Activated CD4-positive, alpha-beta T cell treated with anti-CD3 and anti-CD28 coated beads, Interleukin-2, amount 50 U/mL, for 4 hours (primary cell): ENCODE data around the gene FNDC5.

Experiments used
- DNase-seq, 2 experiments: peaks; one replicate each; pipeline ENCODE4 v3.0.0-alpha.2; 2020

Gene FNDC5

GRCh38 chr1:32897082-32898049, 26.7 kb upstream of the FNDC5 start:
- no peak for DNase-seq

GRCh38 chr1:32896451-32896850, 25.7 kb upstream of the FNDC5 start:
- DNase-seq = no peak

GRCh38 chr1:32895325-32896215, 24.9 kb upstream of the FNDC5 start:
- DNase-seq = no peak

GRCh38 chr1:32894681-32895080, 24.0 kb upstream of the FNDC5 start:
- no peak for DNase-seq

GRCh38 chr1:32894019-32894600, 23.4 kb upstream of the FNDC5 start:
- no peak for DNase-seq

GRCh38 chr1:32893198-32894018, 22.7 kb upstream of the FNDC5 start:
- peak in 1 of 2 experiments; percentile 19 for DNase-seq

GRCh38 chr1:32892368-32893197, 21.9 kb upstream of the FNDC5 start:
- no peak for DNase-seq

GRCh38 chr1:32891630-32892029, 20.9 kb upstream of the FNDC5 start:
- DNase-seq = no peak

- DNase-seq = no peak
Observed at GRCh38 chr1:32891241-32891570, 20.5 kb upstream of the FNDC5 start.

- DNase-seq = no peak
Observed at GRCh38 chr1:32890516-32891240, 20.0 kb upstream of the FNDC5 start.

- no peak for DNase-seq
Observed at GRCh38 chr1:32889731-32890278, 19.1 kb upstream of the FNDC5 start.

- no peak for DNase-seq
Observed at GRCh38 chr1:32888677-32889420, 18.1 kb upstream of the FNDC5 start.

GRCh38 chr1:32888134-32888533, 17.4 kb upstream of the FNDC5 start:
- no peak for DNase-seq

GRCh38 chr1:32887623-32888022, 16.9 kb upstream of the FNDC5 start:
- no peak for DNase-seq

- DNase-seq = no peak
Observed at GRCh38 chr1:32886828-32887414, 16.2 kb upstream of the FNDC5 start.

GRCh38 chr1:32886004-32886827, 15.5 kb upstream of the FNDC5 start, which contains the start of gene HPCA:
TSS of gene HPCA (plus strand) at chr1:32886491. CDS start at chr1:32888899, 2,408 bp downstream.
- no peak for DNase-seq

GRCh38 chr1:32885676-32886003, 14.9 kb upstream of the FNDC5 start:
- no peak for DNase-seq

- DNase-seq = no peak
Observed at GRCh38 chr1:32884726-32885125, 14.0 kb upstream of the FNDC5 start.

- DNase-seq = no peak
Observed at GRCh38 chr1:32884032-32884372, 13.3 kb upstream of the FNDC5 start.
